HG03469 (cell line): Measurements from ENCODE around the gene HDGFL3.
A peak's percentile ranks its signal among the peaks of the same experiment; 100 is the strongest.
"Not testable (repeated sequence)": the region's sequence is repeated elsewhere in the genome, so short reads cannot be mapped to it uniquely, and the experiment has no call there.

Experiments used
- ATAC-seq: cut with Tn5 transposase; IDR thresholded peaks from one replicate; pipeline ENCODE4 v1.9.1; 2021; ENCODE audit warnings: mild to moderate bottlenecking, moderate library complexity, moderate number of reproducible peaks; ENCODE audit not compliant: unreplicated experiment

Gene HDGFL3

GRCh38 chr15:83207660-83208366, at the start of gene HDGFL3:
Gene HDGFL3, minus strand, starts transcription at chr15:83207823. Its CDS starts 409 bp downstream, at chr15:83207414.
- ATAC-seq, result no peak

GRCh38 chr15:83250781-83251180, 43.2 kb upstream of the HDGFL3 start:
- ATAC-seq, result no peak

- ATAC-seq, result no peak
These were observed 41.4 kb upstream of the HDGFL3 start for GRCh38 chr15:83249030-83249343.

GRCh38 chr15:83248151-83249029, 40.8 kb upstream of the HDGFL3 start:
- no peak for ATAC-seq

GRCh38 chr15:83243634-83244033, 36.0 kb upstream of the HDGFL3 start:
- no peak for ATAC-seq

- ATAC-seq, result no peak
These were observed 22.6 kb upstream of the HDGFL3 start for GRCh38 chr15:83230242-83230641.

GRCh38 chr15:83225449-83225848, 17.8 kb upstream of the HDGFL3 start:
- ATAC-seq, result no peak

GRCh38 chr15:83221781-83222180, 14.2 kb upstream of the HDGFL3 start:
- not testable (repeated sequence) for ATAC-seq

GRCh38 chr15:83219026-83219425, 11.4 kb upstream of the HDGFL3 start:
- ATAC-seq, result no peak

GRCh38 chr15:83215306-83215705, 7.7 kb upstream of the HDGFL3 start:
- no peak for ATAC-seq

- ATAC-seq, result no peak
These were observed 3.0 kb upstream of the HDGFL3 start for GRCh38 chr15:83210619-83211018.

- ATAC-seq, result no peak
These were observed 1.7 kb upstream of the HDGFL3 start for GRCh38 chr15:83209333-83209732.

GRCh38 chr15:83208367-83208661, 691 bp upstream of the HDGFL3 start:
- ATAC-seq, result no peak

- ATAC-seq, result no peak
These were observed 489 bp downstream of the HDGFL3 start for GRCh38 chr15:83207009-83207659.

- ATAC-seq, result no peak
These were observed 1.1 kb downstream of the HDGFL3 start for GRCh38 chr15:83206526-83207008.

GRCh38 chr15:83205725-83206324, 1.8 kb downstream of the HDGFL3 start:
- no peak for ATAC-seq

- ATAC-seq, result no peak
These were observed 2.9 kb downstream of the HDGFL3 start for GRCh38 chr15:83204697-83205096.

GRCh38 chr15:83203543-83203942, 4.1 kb downstream of the HDGFL3 start:
- no peak for ATAC-seq

GRCh38 chr15:83200589-83200988, 7.0 kb downstream of the HDGFL3 start:
- no peak for ATAC-seq

GRCh38 chr15:83200162-83200561, 7.5 kb downstream of the HDGFL3 start:
- ATAC-seq, result no peak

GRCh38 chr15:83199288-83199687, 8.3 kb downstream of the HDGFL3 start:
- peak; percentile 67 for ATAC-seq
